ENCODE data around the gene KRTAP7-1. TPM values are rescaled to one million over a fixed set of nuclear protein-coding genes. Genes with fewer than 3 reads are reported as not detected.
A peak's percentile ranks its signal among the peaks of the same experiment; 100 is the strongest.

KRTAP7-1 gene
- total RNA-seq = not detected

GRCh38 chr21:30829659-30830058 is at the start of gene KRTAP7-1:
TSS of gene KRTAP7-1 (minus strand) at chr21:30829759. CDS start at chr21:30829698, 61 bp downstream.
- DNase-seq (ENCODE audit: low read depth in 2 of 3, low spot score in 2 of 3) = no peak

GRCh38 chr21:30874526-30874925 is 45.0 kb upstream of the KRTAP7-1 start:
- no peak for DNase-seq (ENCODE audit: low read depth in 2 of 3, low spot score in 2 of 3)

GRCh38 chr21:30847627-30848500 is 18.3 kb upstream of the KRTAP7-1 start:
- no peak for DNase-seq (ENCODE audit: low read depth in 2 of 3, low spot score in 2 of 3)

GRCh38 chr21:30842990-30843389 is 13.4 kb upstream of the KRTAP7-1 start:
- no peak for DNase-seq (ENCODE audit: low read depth in 2 of 3, low spot score in 2 of 3)

- DNase-seq (ENCODE audit: low read depth in 2 of 3, low spot score in 2 of 3) = peak in 1 of 3 donors; percentile 1
Observed at GRCh38 chr21:30839304-30839703, 9.7 kb upstream of the KRTAP7-1 start.

- DNase-seq (ENCODE audit: low read depth in 2 of 3, low spot score in 2 of 3) = no peak
Observed at GRCh38 chr21:30838536-30838935, 9.0 kb upstream of the KRTAP7-1 start.

GRCh38 chr21:30831194-30831765 is 1.7 kb upstream of the KRTAP7-1 start:
- peak; percentile 2 to 6 (median 6) for DNase-seq (ENCODE audit: low read depth in 2 of 3, low spot score in 2 of 3)

GRCh38 chr21:30818837-30819610 is 10.5 kb downstream of the KRTAP7-1 start:
- no peak for DNase-seq (ENCODE audit: low read depth in 2 of 3, low spot score in 2 of 3)

GRCh38 chr21:30813174-30813573 is 16.4 kb downstream of the KRTAP7-1 start, which contains the start of gene KRTAP8-1:
TSS of gene KRTAP8-1 (minus strand) at chr21:30813274. CDS start at chr21:30813220, 54 bp downstream.
- DNase-seq (ENCODE audit: low read depth in 2 of 3, low spot score in 2 of 3) = no peak

GRCh38 chr21:30800605-30801004 is 29.0 kb downstream of the KRTAP7-1 start:
- DNase-seq (ENCODE audit: low read depth in 2 of 3, low spot score in 2 of 3) = no peak

GRCh38 chr21:30793581-30794314 is 35.8 kb downstream of the KRTAP7-1 start:
- no peak for DNase-seq (ENCODE audit: low read depth in 2 of 3, low spot score in 2 of 3)

GRCh38 chr21:30779249-30779648 is 50.3 kb downstream of the KRTAP7-1 start:
- no peak for DNase-seq (ENCODE audit: low read depth in 2 of 3, low spot score in 2 of 3)

Small RNA genes lying within 50 kb of the gene (small RNA-seq; reads per million reads assigned to genes)
- gene KRTAP8-2P (not detected), gene KRTAP8-3P (not detected)

Other genes starting within 250 kb of the KRTAP7-1 start
- not detected for gene KRTAP22-2, start 239.4 kb downstream of the KRTAP7-1 start, total RNA-seq
- not detected for gene KRTAP6-3, start 237.3 kb downstream of the KRTAP7-1 start, total RNA-seq
- not detected for gene KRTAP6-2, start 230.9 kb downstream of the KRTAP7-1 start, total RNA-seq
- not detected for gene KRTAP22-1, start 228.7 kb downstream of the KRTAP7-1 start, total RNA-seq
- not detected for gene KRTAP6-1, start 215.8 kb downstream of the KRTAP7-1 start, total RNA-seq
- not detected for gene KRTAP20-1, start 213.3 kb downstream of the KRTAP7-1 start, total RNA-seq
- not detected for gene KRTAP20-4, start 209.1 kb downstream of the KRTAP7-1 start, total RNA-seq
- not detected for gene KRTAP20-2, start 194.6 kb downstream of the KRTAP7-1 start, total RNA-seq
- gene KRTAP20-3, start 186.9 kb downstream of the KRTAP7-1 start, total RNA-seq = not detected
- gene KRTAP21-3, start 111.0 kb downstream of the KRTAP7-1 start, total RNA-seq = not detected
- gene KRTAP21-2, start 82.5 kb downstream of the KRTAP7-1 start, total RNA-seq = not detected
- not detected for gene KRTAP21-1, start 74.3 kb downstream of the KRTAP7-1 start, total RNA-seq
- gene KRTAP8-1, start 16.5 kb downstream of the KRTAP7-1 start, total RNA-seq = not detected
- not detected for gene KRTAP11-1, start 51.8 kb upstream of the KRTAP7-1 start, total RNA-seq
- gene KRTAP19-8, start 208.7 kb upstream of the KRTAP7-1 start, total RNA-seq = not detected